Keratinocyte (primary cell): Measurements from ENCODE around the gene PARD3B.

Experiments used
- EZH2 ChIP-seq: IDR thresholded peaks from one replicate; pipeline ENCODE4 v1.6.1; 2012; ENCODE audit warnings: inconsistent platforms, mild to moderate bottlenecking, low read length, moderate library complexity
- TF ChIP-seq, protein P1 (sequence below), 3 experiments: IDR thresholded peaks in 1 of 3; conservative IDR thresholded peaks in 1 of 3; optimal IDR thresholded peaks in 1 of 3; 2 replicates in 2 of 3; 3 replicates in 1 of 3; pipeline versions ENCODE3 to v1.5.1; 2011; ENCODE audit warnings: low read length in 3 of 3, mild to moderate bottlenecking in 3 of 3, moderate library complexity in 2 of 3, control low read depth in 1 of 3, inconsistent platforms in 1 of 3; ENCODE audit not compliant: insufficient read depth in 2 of 3; ENCODE audit errors: extremely low read depth in 1 of 3

DNA sequence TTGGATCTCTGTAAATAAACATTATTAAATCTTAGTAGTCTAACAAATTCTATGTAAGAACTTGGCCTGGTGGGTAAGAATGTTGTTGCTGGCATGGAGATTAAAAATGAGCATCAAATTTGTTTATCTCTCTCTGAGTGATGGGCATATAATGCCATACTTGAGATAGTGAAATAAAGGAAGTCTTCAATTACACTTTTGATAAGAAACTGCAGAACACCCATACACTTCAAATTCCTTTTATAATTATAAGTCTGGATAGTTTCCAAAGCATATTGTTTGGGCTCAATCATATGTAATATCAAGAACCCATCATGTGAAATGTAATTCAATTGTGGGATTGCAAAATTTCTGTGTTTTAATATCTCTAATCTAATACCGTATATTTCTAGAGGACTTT lies 47.4 kb upstream of the PARD3B start:
- TF ChIP-seq, protein P1, sequence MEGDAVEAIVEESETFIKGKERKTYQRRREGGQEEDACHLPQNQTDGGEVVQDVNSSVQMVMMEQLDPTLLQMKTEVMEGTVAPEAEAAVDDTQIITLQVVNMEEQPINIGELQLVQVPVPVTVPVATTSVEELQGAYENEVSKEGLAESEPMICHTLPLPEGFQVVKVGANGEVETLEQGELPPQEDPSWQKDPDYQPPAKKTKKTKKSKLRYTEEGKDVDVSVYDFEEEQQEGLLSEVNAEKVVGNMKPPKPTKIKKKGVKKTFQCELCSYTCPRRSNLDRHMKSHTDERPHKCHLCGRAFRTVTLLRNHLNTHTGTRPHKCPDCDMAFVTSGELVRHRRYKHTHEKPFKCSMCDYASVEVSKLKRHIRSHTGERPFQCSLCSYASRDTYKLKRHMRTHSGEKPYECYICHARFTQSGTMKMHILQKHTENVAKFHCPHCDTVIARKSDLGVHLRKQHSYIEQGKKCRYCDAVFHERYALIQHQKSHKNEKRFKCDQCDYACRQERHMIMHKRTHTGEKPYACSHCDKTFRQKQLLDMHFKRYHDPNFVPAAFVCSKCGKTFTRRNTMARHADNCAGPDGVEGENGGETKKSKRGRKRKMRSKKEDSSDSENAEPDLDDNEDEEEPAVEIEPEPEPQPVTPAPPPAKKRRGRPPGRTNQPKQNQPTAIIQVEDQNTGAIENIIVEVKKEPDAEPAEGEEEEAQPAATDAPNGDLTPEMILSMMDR (optimal IDR thresholded peaks at IDR 0.05 in 1 of 3, IDR thresholded peaks at IDR 0.05 in 1 of 3, conservative IDR thresholded peaks at IDR 0.05 in 1 of 3; ENCODE audit: extremely low read depth in 1 of 3, insufficient read depth in 2 of 3, low read length in 3 of 3): no peak
- no peak for TF ChIP-seq EZH2
